ENCODE data around the gene DIAPH1. TPM values are rescaled to one million over a fixed set of nuclear protein-coding genes. Genes with fewer than 3 reads are reported as not detected.

DIAPH1 gene
- total RNA-seq, 4 donors from 2014 or later, result 35.2 to 62.3 (median 53.4) TPM

GRCh38 chr5:141630570-141631140 is 11.9 kb upstream of the DIAPH1 start:
- whole genome bisulfite sequencing, 2 donors (ENCODE audit: low coverage in 1 of 2), result 92 to 95% methylated on average over 4 to 5 of the region's 5 CpGs
- TF ChIP-seq POLR2AphosphoS5 (IDR thresholded peaks at IDR 0.05) (no peak), POLR2A (IDR thresholded peaks at IDR 0.05) (no peak), EP300 (IDR thresholded peaks at IDR 0.05) (no peak)
- TF ChIP-seq, protein P1, sequence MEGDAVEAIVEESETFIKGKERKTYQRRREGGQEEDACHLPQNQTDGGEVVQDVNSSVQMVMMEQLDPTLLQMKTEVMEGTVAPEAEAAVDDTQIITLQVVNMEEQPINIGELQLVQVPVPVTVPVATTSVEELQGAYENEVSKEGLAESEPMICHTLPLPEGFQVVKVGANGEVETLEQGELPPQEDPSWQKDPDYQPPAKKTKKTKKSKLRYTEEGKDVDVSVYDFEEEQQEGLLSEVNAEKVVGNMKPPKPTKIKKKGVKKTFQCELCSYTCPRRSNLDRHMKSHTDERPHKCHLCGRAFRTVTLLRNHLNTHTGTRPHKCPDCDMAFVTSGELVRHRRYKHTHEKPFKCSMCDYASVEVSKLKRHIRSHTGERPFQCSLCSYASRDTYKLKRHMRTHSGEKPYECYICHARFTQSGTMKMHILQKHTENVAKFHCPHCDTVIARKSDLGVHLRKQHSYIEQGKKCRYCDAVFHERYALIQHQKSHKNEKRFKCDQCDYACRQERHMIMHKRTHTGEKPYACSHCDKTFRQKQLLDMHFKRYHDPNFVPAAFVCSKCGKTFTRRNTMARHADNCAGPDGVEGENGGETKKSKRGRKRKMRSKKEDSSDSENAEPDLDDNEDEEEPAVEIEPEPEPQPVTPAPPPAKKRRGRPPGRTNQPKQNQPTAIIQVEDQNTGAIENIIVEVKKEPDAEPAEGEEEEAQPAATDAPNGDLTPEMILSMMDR (IDR thresholded peaks at IDR 0.05), result no peak
- peaks cover 0 to 69% of the 10 kb centered on the region in 2 donors for H3K36me3 ChIP-seq

DNA sequence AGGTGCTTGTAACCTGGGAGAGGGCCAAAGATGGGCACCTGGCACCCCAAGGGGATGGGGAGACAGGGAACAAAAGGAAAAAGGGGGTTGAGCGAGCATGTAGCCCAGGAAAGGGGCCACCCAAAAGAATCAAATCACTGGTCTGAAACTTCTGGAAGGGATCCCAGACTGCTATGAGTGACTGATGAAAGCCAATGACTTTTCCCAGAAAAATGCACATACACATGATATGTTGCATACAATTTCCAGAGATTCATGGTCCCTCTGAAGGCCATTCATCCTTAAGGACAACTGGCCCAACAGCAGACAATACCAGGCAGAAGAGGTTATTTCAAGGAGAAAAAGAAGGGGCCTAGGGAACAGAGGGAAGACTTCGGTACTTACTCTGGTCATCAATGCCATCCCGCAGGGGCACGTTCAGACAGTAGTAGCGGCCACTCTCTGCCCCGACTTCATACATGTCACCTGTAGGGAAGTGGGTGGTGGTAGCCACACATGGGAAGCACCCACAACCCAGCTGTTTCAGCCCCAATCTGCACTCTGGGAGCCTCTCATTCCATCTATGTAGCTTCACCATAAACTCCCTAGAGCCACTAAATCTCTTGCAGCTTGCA is 9.5 kb upstream of the DIAPH1 start:
- Histone ChIP-seq H3K4me1 (peaks cover 0 to 7% (median 0%) of the 10 kb centered on the region in 3 donors), H3K9me3 (no peaks in the 10 kb centered on the region), H3K4me3 (no peak overlapping the region), H3K27me3 (no peaks in the 10 kb centered on the region), H3K27ac (no peak overlapping the region), H3K36me3 (peaks cover 0 to 82% of the 10 kb centered on the region in 2 donors)
- TF ChIP-seq, protein P1 (IDR thresholded peaks at IDR 0.05), result no peak
- no peak for TF ChIP-seq POLR2AphosphoS5 (IDR thresholded peaks at IDR 0.05)
- no peak for TF ChIP-seq EP300 (IDR thresholded peaks at IDR 0.05)
- TF ChIP-seq POLR2A (IDR thresholded peaks at IDR 0.05), result no peak
- ATAC-seq, result no peak
- 87 to 89% methylated on average over 4 to 6 of the region's 6 CpGs for WGBS, 2 donors (ENCODE audit: low coverage in 1 of 2)

More at GRCh38 chr5:141630570-141631140, 11.9 kb upstream of the DIAPH1 start:
- no peaks in the 10 kb centered on the region for H3K27me3 ChIP-seq
- no peaks in the 10 kb centered on the region for H3K9me3 ChIP-seq
- no peak overlapping the region for H3K4me3 ChIP-seq
- no peak for ATAC-seq
- H3K27ac ChIP-seq, result no peak overlapping the region
- H3K4me1 ChIP-seq, result peaks cover 0 to 30% (median 13%) of the 10 kb centered on the region in 3 donors

DNA sequence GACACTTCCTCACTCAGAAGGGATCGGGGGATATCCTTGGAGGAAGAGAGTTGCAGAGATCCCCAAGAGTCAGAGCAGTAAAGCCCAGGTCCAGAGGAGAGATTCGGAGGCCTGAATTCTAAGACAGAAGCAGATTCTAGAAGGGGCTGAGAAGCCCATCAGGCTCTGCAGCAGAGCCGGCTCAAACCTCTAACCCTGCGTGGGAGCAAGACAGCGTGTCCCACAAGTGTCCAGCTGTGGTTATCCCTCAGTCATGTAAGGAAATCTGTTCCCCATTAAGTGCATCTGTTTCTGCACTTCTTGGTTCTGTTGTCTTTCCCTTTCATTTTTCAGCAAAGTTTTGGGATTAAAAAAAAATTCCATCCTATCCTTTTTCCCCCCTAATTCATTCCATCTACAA is 4.8 kb upstream of the DIAPH1 start:
- Histone ChIP-seq H3K27me3 (no peaks in the 10 kb centered on the region), H3K4me3 (no peak overlapping the region), H3K9me3 (no peaks in the 10 kb centered on the region), H3K27ac (peak overlapping the region in 1 of 4 donors; percentile 3), H3K36me3 (peaks cover 0 to 86% of the 10 kb centered on the region in 2 donors), H3K4me1 (peaks cover 0 to 8% (median 0%) of the 10 kb centered on the region in 3 donors)
- TF ChIP-seq POLR2AphosphoS5 (IDR thresholded peaks at IDR 0.05), result no peak
- TF ChIP-seq, protein P1 (IDR thresholded peaks at IDR 0.05), result no peak
- no peak for TF ChIP-seq POLR2A (IDR thresholded peaks at IDR 0.05)
- no peak for TF ChIP-seq EP300 (IDR thresholded peaks at IDR 0.05)
- 73 to 100% methylated on average over 1 to 5 of the region's 5 CpGs for WGBS, 2 donors (ENCODE audit: low coverage in 1 of 2)
- ATAC-seq, result no peak

GRCh38 chr5:141623186-141623585 is 4.4 kb upstream of the DIAPH1 start:
- Histone ChIP-seq H3K4me1 (peaks cover 0 to 9% (median 0%) of the 10 kb centered on the region in 3 donors), H3K27ac (peak overlapping the region in 1 of 4 donors; percentile 3), H3K4me3 (no peak overlapping the region), H3K9me3 (no peaks in the 10 kb centered on the region), H3K27me3 (no peaks in the 10 kb centered on the region), H3K36me3 (peaks cover 0 to 82% of the 10 kb centered on the region in 2 donors)
- no peak for ATAC-seq
- TF ChIP-seq, protein P1 (IDR thresholded peaks at IDR 0.05), result no peak

All from gastroesophageal sphincter (tissue), 4 donors.